Testis (tissue), 3 donors: ENCODE results near the gene PTHLH. TPM values are rescaled to one million over a fixed set of nuclear protein-coding genes. Genes with fewer than 3 reads are reported as not detected.

Experiments used
- DNase-seq: peaks from one replicate; pipeline ENCODE4 v3.0.0-alpha.2; 2019
- H3K27ac ChIP-seq, 2 donors: fragments of 200-600 bp; sonication (generic); one replicate each; pipeline ENCODE4 v1.5.1; 2019
- H3K27me3 ChIP-seq: fragments of 200-600 bp; sonication (generic); one replicate; pipeline ENCODE4 v1.5.1; 2019
- H3K36me3 ChIP-seq: fragments of 200-600 bp; sonication (generic); one replicate; pipeline ENCODE4 v1.5.1; 2017; ENCODE audit warnings: low read depth; ENCODE audit errors: missing control alignments
- H3K4me1 ChIP-seq: fragments of 200-600 bp; sonication (generic); one replicate; pipeline ENCODE4 v1.5.1; 2019
- H3K4me3 ChIP-seq, 2 donors: fragments of 200-600 bp; sonication (generic); one replicate each; pipeline ENCODE4 v1.5.1; 2017 to 2019
- H3K9me3 ChIP-seq: fragments of 200-600 bp; sonication (generic); one replicate; pipeline ENCODE4 v1.5.1; 2017
- CTCF ChIP-seq, 3 experiments: fragments of 450-650 bp in 2 of 3; fragments of 200-600 bp in 1 of 3; sonication (generic) in 1 of 3; IDR thresholded peaks; one replicate each; pipeline ENCODE4 v1.5.1; 2016 to 2019; ENCODE audit warnings: antibody characterized with exemption in 3 of 3, mild to moderate bottlenecking in 2 of 3, moderate library complexity in 1 of 3
- POLR2A ChIP-seq: fragments of 450-650 bp; IDR thresholded peaks from one replicate; pipeline ENCODE4 v1.6.1; 2017; ENCODE audit warnings: antibody characterized with exemption, mild to moderate bottlenecking, moderate library complexity
- WGBS, 2 donors: methylation state at CpG; one replicate each; pipeline ENCODE4 v1.1.5; 2018; 5-methylcytosine and 5-hydroxymethylcytosine counted together
- intact Hi-C: fragments of 100-400 bp; cut with DNase I; formaldehyde crosslinking; loops from one replicate; pipeline ENCODE4 v1.15.1; 2023; ENCODE audit warnings: low total_unique reads
- polyA plus RNA-seq: library from polyadenylated mRNA; stranded (reverse); fragments of 350-450 nt; fragmentation: Illumina TruSeq; extraction: RNeasy Lipid Tissue Mini Kit (QIAGEN cat#74804); gene quantifications from one replicate; pipeline ENCODE4 v1.2.3, GENCODE V29; 2014; ENCODE audit warnings: low read depth, low replicate concordance; ENCODE audit not compliant: insufficient read depth
- total RNA-seq, 2 donors: library from RNA; depleted of rRNA; stranded (reverse); fragments of >200 nt; gene quantifications; one replicate each; pipeline ENCODE4 v1.2.3, GENCODE V29; 2016

Gene PTHLH
- total and polyA plus RNA-seq, 3 donors from 2014 or later = 0.47 to 2.5 (median 0.50) TPM

- Histone ChIP-seq H3K4me1 (peaks cover 6% of the 10 kb centered on the region), H3K36me3 (no peaks in the 10 kb centered on the region), H3K4me3 (no peak overlapping the region), H3K27ac (no peak overlapping the region), H3K9me3 (no peaks in the 10 kb centered on the region), H3K27me3 (no peaks in the 10 kb centered on the region)
- no peak for DNase-seq
- TF ChIP-seq POLR2A = no peak
- TF ChIP-seq CTCF (IDR thresholded peaks at IDR 0.05) = no peak
- WGBS, 2 donors = 59 to 68% methylated on average over 4 of the region's 4 CpGs
- intact Hi-C loops = no loop called here
Measured at GRCh38 chr12:27964123-27964522, 8.4 kb downstream of the PTHLH start.

GRCh38 chr12:27960821-27961220 lies 11.7 kb downstream of the PTHLH start:
- Histone ChIP-seq H3K36me3 (no peaks in the 10 kb centered on the region), H3K27me3 (no peaks in the 10 kb centered on the region), H3K9me3 (no peaks in the 10 kb centered on the region), H3K4me1 (no peaks in the 10 kb centered on the region), H3K27ac (no peak overlapping the region), H3K4me3 (no peak overlapping the region)
- DNase-seq = no peak
- 88 to 92% methylated on average over 3 of the region's 3 CpGs for WGBS, 2 donors
- TF ChIP-seq POLR2A (no peak), CTCF (IDR thresholded peaks at IDR 0.05) (no peak)
- intact Hi-C loops = no loop called here

GRCh38 chr12:27958675-27959074 lies 13.9 kb downstream of the PTHLH start:
- Histone ChIP-seq H3K4me3 (no peak overlapping the region), H3K4me1 (no peaks in the 10 kb centered on the region), H3K9me3 (no peaks in the 10 kb centered on the region), H3K36me3 (no peaks in the 10 kb centered on the region), H3K27me3 (no peaks in the 10 kb centered on the region), H3K27ac (no peak overlapping the region)
- TF ChIP-seq POLR2A = no peak
- 89 to 93% methylated on average over 3 of the region's 3 CpGs for WGBS, 2 donors
- intact Hi-C loops = no loop called here
- no peak for DNase-seq

- Histone ChIP-seq H3K9me3 (no peaks in the 10 kb centered on the region), H3K27me3 (no peaks in the 10 kb centered on the region), H3K4me1 (no peaks in the 10 kb centered on the region), H3K27ac (no peak overlapping the region), H3K4me3 (no peak overlapping the region), H3K36me3 (no peaks in the 10 kb centered on the region)
- intact Hi-C loops = no loop called here
- TF ChIP-seq CTCF (IDR thresholded peaks at IDR 0.05) (no peak), POLR2A (no peak)
- 92% methylated on average over 3 of the region's 3 CpGs for WGBS, 2 donors
- DNase-seq = no peak
Measured at GRCh38 chr12:27957366-27957765, 15.2 kb downstream of the PTHLH start.

GRCh38 chr12:27953817-27954216 lies 18.7 kb downstream of the PTHLH start:
- Histone ChIP-seq H3K9me3 (no peaks in the 10 kb centered on the region), H3K27me3 (no peaks in the 10 kb centered on the region), H3K27ac (no peak overlapping the region), H3K4me1 (no peaks in the 10 kb centered on the region), H3K4me3 (no peak overlapping the region), H3K36me3 (no peaks in the 10 kb centered on the region)
- intact Hi-C loops = no loop called here
- WGBS, 2 donors = 83 to 93% methylated on average over 3 of the region's 3 CpGs
- no peak for DNase-seq
- no peak for TF ChIP-seq POLR2A
- no peak for TF ChIP-seq CTCF (IDR thresholded peaks at IDR 0.05)
